ENCODE data around the gene ACSS1. TPM values are rescaled to one million over a fixed set of nuclear protein-coding genes. Genes with fewer than 3 reads are reported as not detected.

The ACSS1 gene
- total and polyA plus RNA-seq, 2 experiments from 2014 or later: 1.3 to 4.1 TPM

- peaks cover 14% of the 10 kb centered on the region for H3K27me3 Mint-ChIP-seq (ENCODE audit: insufficient read depth, low read depth, poor library complexity)
- Histone ChIP-seq H3K4me3 (no peak overlapping the region), H3K27me3 (ENCODE audit: insufficient read depth) (no peaks in the 10 kb centered on the region), H3K27ac (ENCODE audit: low read depth) (no peak overlapping the region), H3K4me2 (no peak overlapping the region), H3K79me2 (replicated peaks; ENCODE audit: insufficient read depth) (no peaks in the 10 kb centered on the region), H3K4me1 (ENCODE audit: insufficient read depth) (no peaks in the 10 kb centered on the region; the same call in 1 of the 2 replicates), H3F3A (replicated peaks; ENCODE audit: low read depth) (no peaks in the 10 kb centered on the region), H3K36me3 (ENCODE audit: insufficient read depth) (no peaks in the 10 kb centered on the region), H4K20me1 (replicated peaks; ENCODE audit: insufficient read depth) (no peaks in the 10 kb centered on the region), H2AFZ (no peak overlapping the region), H3K9me2 (ENCODE audit: insufficient read depth) (0 out of 2 replicates have a peak, but pooled peaks cover 6% of the 10 kb centered on the region)
- H3K27ac Mint-ChIP-seq: no peak overlapping the region
- TF ChIP-seq, protein P1, sequence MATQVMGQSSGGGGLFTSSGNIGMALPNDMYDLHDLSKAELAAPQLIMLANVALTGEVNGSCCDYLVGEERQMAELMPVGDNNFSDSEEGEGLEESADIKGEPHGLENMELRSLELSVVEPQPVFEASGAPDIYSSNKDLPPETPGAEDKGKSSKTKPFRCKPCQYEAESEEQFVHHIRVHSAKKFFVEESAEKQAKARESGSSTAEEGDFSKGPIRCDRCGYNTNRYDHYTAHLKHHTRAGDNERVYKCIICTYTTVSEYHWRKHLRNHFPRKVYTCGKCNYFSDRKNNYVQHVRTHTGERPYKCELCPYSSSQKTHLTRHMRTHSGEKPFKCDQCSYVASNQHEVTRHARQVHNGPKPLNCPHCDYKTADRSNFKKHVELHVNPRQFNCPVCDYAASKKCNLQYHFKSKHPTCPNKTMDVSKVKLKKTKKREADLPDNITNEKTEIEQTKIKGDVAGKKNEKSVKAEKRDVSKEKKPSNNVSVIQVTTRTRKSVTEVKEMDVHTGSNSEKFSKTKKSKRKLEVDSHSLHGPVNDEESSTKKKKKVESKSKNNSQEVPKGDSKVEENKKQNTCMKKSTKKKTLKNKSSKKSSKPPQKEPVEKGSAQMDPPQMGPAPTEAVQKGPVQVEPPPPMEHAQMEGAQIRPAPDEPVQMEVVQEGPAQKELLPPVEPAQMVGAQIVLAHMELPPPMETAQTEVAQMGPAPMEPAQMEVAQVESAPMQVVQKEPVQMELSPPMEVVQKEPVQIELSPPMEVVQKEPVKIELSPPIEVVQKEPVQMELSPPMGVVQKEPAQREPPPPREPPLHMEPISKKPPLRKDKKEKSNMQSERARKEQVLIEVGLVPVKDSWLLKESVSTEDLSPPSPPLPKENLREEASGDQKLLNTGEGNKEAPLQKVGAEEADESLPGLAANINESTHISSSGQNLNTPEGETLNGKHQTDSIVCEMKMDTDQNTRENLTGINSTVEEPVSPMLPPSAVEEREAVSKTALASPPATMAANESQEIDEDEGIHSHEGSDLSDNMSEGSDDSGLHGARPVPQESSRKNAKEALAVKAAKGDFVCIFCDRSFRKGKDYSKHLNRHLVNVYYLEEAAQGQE (IDR thresholded peaks at IDR 0.05; ENCODE audit: unreplicated experiment): no peak
- TF ChIP-seq POLR2AphosphoS5 (IDR thresholded peaks at IDR 0.05; ENCODE audit: low read depth): no peak
- no peak for TF ChIP-seq JUNB (IDR thresholded peaks at IDR 0.05; ENCODE audit: unreplicated experiment)
- TF ChIP-seq ZNF462 (CRISPR knock-in tag; IDR thresholded peaks at IDR 0.05): no peak
- no peak for TF ChIP-seq CREB1 (CRISPR knock-in tag; IDR thresholded peaks at IDR 0.05; ENCODE audit: low read depth)
- TF ChIP-seq ZNF331 (CRISPR knock-in tag; IDR thresholded peaks at IDR 0.05; ENCODE audit: low read depth): no peak
- TF ChIP-seq EZH2phosphoT487 (IDR thresholded peaks at IDR 0.05; ENCODE audit: unreplicated experiment): no peak
- TF ChIP-seq EZH2 (IDR thresholded peaks at IDR 0.05; ENCODE audit: low read depth, unreplicated experiment): no peak
- TF ChIP-seq, protein P2, sequence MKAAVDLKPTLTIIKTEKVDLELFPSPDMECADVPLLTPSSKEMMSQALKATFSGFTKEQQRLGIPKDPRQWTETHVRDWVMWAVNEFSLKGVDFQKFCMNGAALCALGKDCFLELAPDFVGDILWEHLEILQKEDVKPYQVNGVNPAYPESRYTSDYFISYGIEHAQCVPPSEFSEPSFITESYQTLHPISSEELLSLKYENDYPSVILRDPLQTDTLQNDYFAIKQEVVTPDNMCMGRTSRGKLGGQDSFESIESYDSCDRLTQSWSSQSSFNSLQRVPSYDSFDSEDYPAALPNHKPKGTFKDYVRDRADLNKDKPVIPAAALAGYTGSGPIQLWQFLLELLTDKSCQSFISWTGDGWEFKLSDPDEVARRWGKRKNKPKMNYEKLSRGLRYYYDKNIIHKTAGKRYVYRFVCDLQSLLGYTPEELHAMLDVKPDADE (IDR thresholded peaks at IDR 0.05): no peak
- no peak for TF ChIP-seq NANOG (IDR thresholded peaks at IDR 0.05; ENCODE audit: borderline replicate concordance)
- TF ChIP-seq, protein P3, sequence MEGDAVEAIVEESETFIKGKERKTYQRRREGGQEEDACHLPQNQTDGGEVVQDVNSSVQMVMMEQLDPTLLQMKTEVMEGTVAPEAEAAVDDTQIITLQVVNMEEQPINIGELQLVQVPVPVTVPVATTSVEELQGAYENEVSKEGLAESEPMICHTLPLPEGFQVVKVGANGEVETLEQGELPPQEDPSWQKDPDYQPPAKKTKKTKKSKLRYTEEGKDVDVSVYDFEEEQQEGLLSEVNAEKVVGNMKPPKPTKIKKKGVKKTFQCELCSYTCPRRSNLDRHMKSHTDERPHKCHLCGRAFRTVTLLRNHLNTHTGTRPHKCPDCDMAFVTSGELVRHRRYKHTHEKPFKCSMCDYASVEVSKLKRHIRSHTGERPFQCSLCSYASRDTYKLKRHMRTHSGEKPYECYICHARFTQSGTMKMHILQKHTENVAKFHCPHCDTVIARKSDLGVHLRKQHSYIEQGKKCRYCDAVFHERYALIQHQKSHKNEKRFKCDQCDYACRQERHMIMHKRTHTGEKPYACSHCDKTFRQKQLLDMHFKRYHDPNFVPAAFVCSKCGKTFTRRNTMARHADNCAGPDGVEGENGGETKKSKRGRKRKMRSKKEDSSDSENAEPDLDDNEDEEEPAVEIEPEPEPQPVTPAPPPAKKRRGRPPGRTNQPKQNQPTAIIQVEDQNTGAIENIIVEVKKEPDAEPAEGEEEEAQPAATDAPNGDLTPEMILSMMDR (conservative IDR thresholded peaks at IDR 0.05; ENCODE audit: low read depth in 2 of 2): no peak
- no peak for TF ChIP-seq ZNF114 (CRISPR knock-in tag; IDR thresholded peaks at IDR 0.05)
- TF ChIP-seq STAT1 (IDR thresholded peaks at IDR 0.05; ENCODE audit: unreplicated experiment): no peak
- ATAC-seq (no peak), DNase-seq (ENCODE audit: low spot score) (no peak)
- no peaks in the 10 kb centered on the region; the same call in 2 of the 3 replicates for H3K9me3 Mint-ChIP-seq
- H3K36me3 Mint-ChIP-seq (ENCODE audit: low read depth): no peaks in the 10 kb centered on the region
- H3K4me3 Mint-ChIP-seq: no peak overlapping the region
- peaks cover 23% of the 10 kb centered on the region for H3K4me1 Mint-ChIP-seq
These were observed 39.1 kb downstream of the ACSS1 start for GRCh38 chr20:25018841-25019240.
